ENCODE results near the gene OR6A2.

The OR6A2 gene

GRCh38 chr11:6755303-6755952 lies 44.1 kb downstream of the OR6A2 start:
- DNase-seq = peak; percentile 44

GRCh38 chr11:6747097-6747668 lies 52.3 kb downstream of the OR6A2 start:
- no peak for DNase-seq

- no peak for DNase-seq
These were observed 52.9 kb downstream of the OR6A2 start for GRCh38 chr11:6746626-6747025.

- DNase-seq = no peak
These were observed 53.3 kb downstream of the OR6A2 start for GRCh38 chr11:6746086-6746618.

GRCh38 chr11:6745465-6746015 lies 53.9 kb downstream of the OR6A2 start:
- no peak for DNase-seq

- no peak for DNase-seq
These were observed 54.5 kb downstream of the OR6A2 start for GRCh38 chr11:6745018-6745417.

- DNase-seq = no peak
These were observed 57.2 kb downstream of the OR6A2 start for GRCh38 chr11:6742260-6742659.

Data from NCI-H345 (cell line).